GM12874 (cell line): ENCODE data around the gene IGFBP2.

ENCODE experiments used
- CTCF ChIP-seq: IDR thresholded peaks from 2 replicates; pipeline ENCODE4 v1.5.1; 2011; ENCODE audit warnings: low read depth, mild to moderate bottlenecking, control low read depth, low read length, moderate library complexity; ENCODE audit not compliant: insufficient read depth

The IGFBP2 gene

GRCh38 chr2:216626875-216627245 is 6.4 kb upstream of the IGFBP2 start:
- TF ChIP-seq CTCF, result no peak

- no peak for TF ChIP-seq CTCF
These were observed 3.4 kb upstream of the IGFBP2 start for GRCh38 chr2:216629784-216630183.

- TF ChIP-seq CTCF, result no peak
These were observed 771 bp upstream of the IGFBP2 start for GRCh38 chr2:216632346-216632951.

GRCh38 chr2:216633616-216634369 is 573 bp downstream of the IGFBP2 start:
- TF ChIP-seq CTCF, result no peak

- TF ChIP-seq CTCF, result no peak
These were observed 1.3 kb downstream of the IGFBP2 start for GRCh38 chr2:216634370-216635148.

- TF ChIP-seq CTCF, result no peak
These were observed 2.0 kb downstream of the IGFBP2 start for GRCh38 chr2:216635171-216635570.

- TF ChIP-seq CTCF, result no peak
These were observed 2.7 kb downstream of the IGFBP2 start for GRCh38 chr2:216635701-216636550.
